ENCODE data around the gene OR6K2. TPM values are rescaled to one million over a fixed set of nuclear protein-coding genes. Genes with fewer than 3 reads are reported as not detected.

Gene OR6K2
- total and polyA plus RNA-seq, 2 of the 13 experiments (the other 11 are each of a cell fraction or from before 2014, with no cell fraction given), result not detected

- TF ChIP-seq, protein P1, sequence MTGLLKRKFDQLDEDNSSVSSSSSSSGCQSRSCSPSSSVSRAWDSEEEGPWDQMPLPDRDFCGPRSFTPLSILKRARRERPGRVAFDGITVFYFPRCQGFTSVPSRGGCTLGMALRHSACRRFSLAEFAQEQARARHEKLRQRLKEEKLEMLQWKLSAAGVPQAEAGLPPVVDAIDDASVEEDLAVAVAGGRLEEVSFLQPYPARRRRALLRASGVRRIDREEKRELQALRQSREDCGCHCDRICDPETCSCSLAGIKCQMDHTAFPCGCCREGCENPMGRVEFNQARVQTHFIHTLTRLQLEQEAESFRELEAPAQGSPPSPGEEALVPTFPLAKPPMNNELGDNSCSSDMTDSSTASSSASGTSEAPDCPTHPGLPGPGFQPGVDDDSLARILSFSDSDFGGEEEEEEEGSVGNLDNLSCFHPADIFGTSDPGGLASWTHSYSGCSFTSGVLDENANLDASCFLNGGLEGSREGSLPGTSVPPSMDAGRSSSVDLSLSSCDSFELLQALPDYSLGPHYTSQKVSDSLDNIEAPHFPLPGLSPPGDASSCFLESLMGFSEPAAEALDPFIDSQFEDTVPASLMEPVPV (CRISPR knock-in tag; IDR thresholded peaks at IDR 0.05), result no peak
- no peak for TF ChIP-seq DNMT1 (CRISPR knock-in tag; IDR thresholded peaks at IDR 0.05)
Measured at GRCh38 chr1:158687037-158687436, 13.4 kb downstream of the OR6K2 start (continued).

DNA sequence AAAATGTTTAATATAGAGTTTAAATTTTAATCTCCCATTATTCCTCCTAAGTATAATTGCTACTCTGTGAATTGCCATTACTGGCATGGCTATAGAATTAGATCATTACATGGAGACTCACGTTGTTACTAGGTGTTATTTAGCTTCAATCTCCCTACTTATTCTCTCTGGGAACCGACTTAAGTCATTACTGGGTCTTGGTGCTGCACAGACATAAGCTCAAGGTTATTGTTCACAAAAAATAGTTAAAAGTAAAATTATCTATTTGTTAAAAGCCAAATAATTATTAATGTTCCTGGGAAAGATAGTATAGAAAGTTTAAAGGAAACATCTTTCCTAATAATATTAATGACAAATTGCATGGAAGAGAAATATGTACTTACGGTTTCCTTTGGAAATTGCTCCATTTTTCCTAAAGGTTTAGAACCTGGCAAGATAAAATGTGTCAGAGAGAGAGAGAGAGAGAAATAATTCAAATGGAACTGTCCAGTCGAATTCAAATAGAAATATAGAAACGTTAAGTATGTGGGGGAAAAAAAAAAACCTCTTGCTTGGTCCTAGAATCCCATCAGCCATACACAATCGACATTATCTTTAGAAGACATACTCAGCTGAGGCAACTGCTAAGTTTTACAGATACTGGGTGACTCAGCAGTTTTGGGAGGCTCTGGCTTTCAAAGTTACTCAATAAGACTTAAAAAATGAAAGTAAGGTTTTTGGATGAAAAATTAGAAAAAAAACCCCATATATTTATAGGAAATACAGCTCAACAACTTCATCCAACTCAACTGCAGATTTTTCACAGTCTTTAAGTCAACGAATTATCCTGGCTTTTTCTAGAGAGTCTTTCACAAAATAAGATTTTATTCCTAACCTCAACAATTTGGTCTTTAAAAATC lies 14.1 kb downstream of the OR6K2 start, which contains the start of gene SPTA1:
SPTA1 (minus strand) TSS at position 605 of the 899 bp plus-strand sequence; CDS start at position 407, 198 bp downstream.
- intact Hi-C loops (cut with micrococcal nuclease; ENCODE audit: unreplicated experiment) (no loop called here), in situ Hi-C loops (cut with HindIII; ENCODE audit: extremely low pct_ligation_motif_present, low pct_unique_long_range_greater_than_20kb) (no loop called here)
- Histone ChIP-seq H3K9ac (ENCODE audit: insufficient read depth, low read depth, low read length) (no peak within 1 kb of the TSS), H3K27me3 (ENCODE audit: control insufficient read depth in 1 of 2, insufficient read depth in 2 of 2, low read length in 2 of 2) (no peaks in the 10 kb centered on the region), H2AFZ (ENCODE audit: low read length) (no peak within 1 kb of the TSS), H3K9me3 (ENCODE audit: low read length) (0 out of 2 replicates have a peak, but pooled peaks cover 4% of the 10 kb centered on the region), H3K4me2 (ENCODE audit: low read depth, low read length) (no peak within 1 kb of the TSS), H3K36me3 (replicated peaks in 1 of 2; ENCODE audit: control insufficient read depth in 1 of 2, insufficient read depth in 2 of 2, low read length in 2 of 2) (no peaks in the 10 kb centered on the region), H3K4me3 (replicated peaks in 1 of 3; ENCODE audit: insufficient read depth in 1 of 3, low read depth in 2 of 3, low read length in 3 of 3) (no peak within 1 kb of the TSS), H3K79me2 (ENCODE audit: insufficient read depth, low read length) (no peaks in the 10 kb centered on the region), H3K27ac (ENCODE audit: extremely low read length, insufficient read depth, low read length) (no peak within 1 kb of the TSS), H4K20me1 (ENCODE audit: insufficient read depth, low read length) (no peaks in the 10 kb centered on the region), H3K4me1 (ENCODE audit: insufficient read depth, low read length) (no peaks in the 10 kb centered on the region)
- BruUV-seq (replicated peaks), result no TSS peak
- TF ChIP-seq MAFF (IDR thresholded peaks at IDR 0.05; ENCODE audit: low read depth, low read length) (peak; percentile 17; the same call in 1 of the 2 replicates), MAFK (conservative IDR thresholded peaks at IDR 0.05 in 1 of 2, IDR thresholded peaks at IDR 0.05 in 1 of 2; ENCODE audit: low read length in 2 of 2) (peak; percentile 24 to 47; a peak in 2 of 4 replicates), FOXA1 (IDR thresholded peaks at IDR 0.05) (no peak), FOXA1 (CRISPR knock-in tag; IDR thresholded peaks at IDR 0.05) (no peak), NFE2L2 (IDR thresholded peaks at IDR 0.05; ENCODE audit: low read length) (peak; percentile 77)
- ATAC-seq (no peak), DNase-seq (ENCODE audit: low spot score) (no peak), FAIRE-seq (no peak)
- under 1% methylated on average over 7 of the region's 7 CpGs for whole genome bisulfite sequencing (ENCODE audit: low lambda C conversion rate)
- POLR2A ChIA-PET, result no interaction called here
- CTCF ChIA-PET (ENCODE audit: low intra/inter-chr PET ratio, low total read pairs), result no interaction called here
